ENCODE data around the gene DNAH3.
A peak's percentile ranks its signal among the peaks of the same experiment; 100 is the strongest.
"Not testable (repeated sequence)": the region's sequence is repeated elsewhere in the genome, so short reads cannot be mapped to it uniquely, and the experiment has no call there.

Gene DNAH3

GRCh38 chr16:20952139-20952920 lies 198.3 kb downstream of the DNAH3 start:
- ChIA-PET POLR2A (ENCODE audit: low non-redundant PET) (no interaction called here), CTCF (no interaction called here)
- DNase-seq (ENCODE audit: low spot score): peak; percentile 18
- no peak for TF ChIP-seq CTCF (conservative IDR thresholded peaks at IDR 0.05; ENCODE audit: low read depth)
- no peak overlapping the region for H3K27ac ChIP-seq

- no peak for DNase-seq (ENCODE audit: low spot score)
- ChIA-PET POLR2A (ENCODE audit: low non-redundant PET) (no interaction called here), CTCF (no interaction called here)
- no peak overlapping the region for H3K27ac ChIP-seq
- no peak for TF ChIP-seq CTCF (conservative IDR thresholded peaks at IDR 0.05; ENCODE audit: low read depth)
These were observed 200.4 kb downstream of the DNAH3 start for GRCh38 chr16:20950294-20950693.

GRCh38 chr16:20949660-20950059 lies 201.0 kb downstream of the DNAH3 start:
- DNase-seq (ENCODE audit: low spot score): no peak
- TF ChIP-seq CTCF (conservative IDR thresholded peaks at IDR 0.05; ENCODE audit: low read depth): no peak
- CTCF ChIA-PET: no interaction called here
- POLR2A ChIA-PET (ENCODE audit: low non-redundant PET): no interaction called here
- no peak overlapping the region for H3K27ac ChIP-seq

- DNase-seq (ENCODE audit: low spot score): no peak
- POLR2A ChIA-PET (ENCODE audit: low non-redundant PET): no interaction called here
These were observed 202.2 kb downstream of the DNAH3 start for GRCh38 chr16:20948444-20948843.

GRCh38 chr16:20946015-20946629 lies 204.5 kb downstream of the DNAH3 start:
- CTCF ChIA-PET: no interaction called here
- no peak overlapping the region for H3K27ac ChIP-seq
- POLR2A ChIA-PET (ENCODE audit: low non-redundant PET): no interaction called here
- DNase-seq (ENCODE audit: low spot score): no peak
- TF ChIP-seq CTCF (conservative IDR thresholded peaks at IDR 0.05; ENCODE audit: low read depth): no peak

More at GRCh38 chr16:20948444-20948843, 202.2 kb downstream of the DNAH3 start:
- H3K27ac ChIP-seq: no peak overlapping the region
- CTCF ChIA-PET: interaction anchor here (0.6 kb wide), 1 partner anchor 24 kb away, joined by 3 read pairs; no protein-coding TSS in a partner anchor
- no peak for TF ChIP-seq CTCF (conservative IDR thresholded peaks at IDR 0.05; ENCODE audit: low read depth)

- CTCF ChIA-PET; POLR2A ChIA-PET (ENCODE audit: low non-redundant PET); H3K27ac ChIP-seq; DNase-seq (ENCODE audit: low spot score): not testable (repeated sequence)
These were observed 205.1 kb downstream of the DNAH3 start for GRCh38 chr16:20945575-20945875.

GRCh38 chr16:20944861-20945574 lies 205.6 kb downstream of the DNAH3 start:
- ChIA-PET CTCF (interaction anchor here (0.6 to 0.7 kb wide), 2 partner anchors 8 to 30 kb away, joined by 3 to 4 read pairs; no protein-coding TSS in a partner anchor), POLR2A (ENCODE audit: low non-redundant PET) (no interaction called here)
- TF ChIP-seq CTCF (conservative IDR thresholded peaks at IDR 0.05; ENCODE audit: low read depth): no peak
- DNase-seq (ENCODE audit: low spot score): no peak
- H3K27ac ChIP-seq: no peak overlapping the region
